ENCODE data around the gene GNL3L. TPM values are rescaled to one million over a fixed set of nuclear protein-coding genes. Genes with fewer than 3 reads are reported as not detected.

GNL3L gene
- polyA plus RNA-seq, 2 donors: 3.6 to 6.9 TPM

Other genes starting within 250 kb of the GNL3L start
- under 1 TPM; 0.09 to 0.18 TPM for gene WNK3, start 172.2 kb upstream of the GNL3L start, polyA plus RNA-seq
- 10 to 100 TPM; 21.7 to 28.8 TPM for gene TSR2, start 89.8 kb upstream of the GNL3L start, polyA plus RNA-seq
- 1 to 10 TPM; 4.2 to 4.9 TPM for gene FGD1, start 34.0 kb upstream of the GNL3L start, polyA plus RNA-seq

All from esophagus (tissue), 2 donors.